GM06990 (cell line): ENCODE data around the gene HIPK1.

ENCODE experiments used
- DNase-seq: peaks from one replicate; pipeline ENCODE4 v3.0.0-alpha.2; 2011; ENCODE audit not compliant: insufficient read length; ENCODE audit errors: extremely low read depth
- H3K27me3 ChIP-seq: replicated peaks from 2 replicates; pipeline ENCODE4 v1.6.0; 2011; ENCODE audit warnings: low read length; ENCODE audit not compliant: control insufficient read depth, insufficient read depth
- H3K36me3 ChIP-seq: 2 replicates; pipeline ENCODE4 v1.5.1; 2011; ENCODE audit warnings: low read length; ENCODE audit not compliant: control insufficient read depth, insufficient read depth
- H3K4me3 ChIP-seq: replicated peaks from 2 replicates; pipeline ENCODE4 v1.5.1; 2011; ENCODE audit warnings: low read depth, mild to moderate bottlenecking, control low read depth, low read length
- TF ChIP-seq, protein P1 (sequence below): IDR thresholded peaks from 2 replicates; pipeline ENCODE4 v1.5.1; 2011; ENCODE audit warnings: low read length, control low read depth, mild to moderate bottlenecking, inconsistent platforms; ENCODE audit not compliant: insufficient read depth, poor library complexity, severe bottlenecking

The HIPK1 gene

DNA sequence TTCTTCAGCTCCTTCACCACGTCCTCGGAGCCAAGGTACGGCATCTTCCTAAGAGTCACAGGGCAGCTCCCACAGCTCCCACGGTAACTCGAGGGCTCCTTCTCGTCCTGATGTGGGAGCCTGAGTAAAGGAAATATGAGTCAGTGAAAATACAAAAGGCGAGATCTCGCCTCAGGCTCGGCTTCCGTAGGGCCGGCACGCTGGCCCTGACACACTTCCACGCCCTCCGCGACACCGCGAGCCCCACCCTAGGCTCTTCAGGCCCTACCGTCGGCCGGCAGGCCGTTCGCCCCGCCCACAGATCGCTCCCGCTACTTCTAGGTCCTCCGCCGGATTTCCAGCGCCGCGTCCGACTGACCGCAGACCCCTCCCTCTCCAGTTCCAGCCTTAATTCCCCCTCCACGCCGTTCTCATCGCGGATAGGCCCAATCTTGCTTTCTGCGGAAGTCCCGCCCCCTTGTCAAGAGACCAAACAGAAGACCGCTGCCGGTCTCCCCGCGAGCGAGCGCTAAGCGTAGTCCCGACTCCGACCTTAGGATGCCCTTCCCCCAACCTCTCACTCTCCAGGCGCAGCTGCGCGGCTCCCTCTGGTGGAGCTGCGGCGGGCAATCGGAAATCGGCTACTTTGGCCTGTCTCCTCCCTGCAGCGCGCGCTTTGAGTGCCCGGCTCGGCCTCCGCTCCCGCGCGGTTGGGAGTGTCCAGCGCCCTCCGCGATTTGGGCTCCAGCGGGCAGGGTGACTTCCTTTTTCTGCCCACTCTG is 24.3 kb upstream of the HIPK1 start, which contains the start of the genes AP4B1 and DCLRE1B:
Gene AP4B1, minus strand, starts transcription at position 126 of the 761 bp plus-strand sequence. Its CDS starts 82 bp downstream, at position 44.
Gene DCLRE1B, plus strand, starts transcription at position 653 of the 761 bp plus-strand sequence. CDS start 261 bp downstream, outside the sequence.
- peaks cover 12% of the 10 kb centered on the region for H3K36me3 ChIP-seq
- TF ChIP-seq, protein P1, sequence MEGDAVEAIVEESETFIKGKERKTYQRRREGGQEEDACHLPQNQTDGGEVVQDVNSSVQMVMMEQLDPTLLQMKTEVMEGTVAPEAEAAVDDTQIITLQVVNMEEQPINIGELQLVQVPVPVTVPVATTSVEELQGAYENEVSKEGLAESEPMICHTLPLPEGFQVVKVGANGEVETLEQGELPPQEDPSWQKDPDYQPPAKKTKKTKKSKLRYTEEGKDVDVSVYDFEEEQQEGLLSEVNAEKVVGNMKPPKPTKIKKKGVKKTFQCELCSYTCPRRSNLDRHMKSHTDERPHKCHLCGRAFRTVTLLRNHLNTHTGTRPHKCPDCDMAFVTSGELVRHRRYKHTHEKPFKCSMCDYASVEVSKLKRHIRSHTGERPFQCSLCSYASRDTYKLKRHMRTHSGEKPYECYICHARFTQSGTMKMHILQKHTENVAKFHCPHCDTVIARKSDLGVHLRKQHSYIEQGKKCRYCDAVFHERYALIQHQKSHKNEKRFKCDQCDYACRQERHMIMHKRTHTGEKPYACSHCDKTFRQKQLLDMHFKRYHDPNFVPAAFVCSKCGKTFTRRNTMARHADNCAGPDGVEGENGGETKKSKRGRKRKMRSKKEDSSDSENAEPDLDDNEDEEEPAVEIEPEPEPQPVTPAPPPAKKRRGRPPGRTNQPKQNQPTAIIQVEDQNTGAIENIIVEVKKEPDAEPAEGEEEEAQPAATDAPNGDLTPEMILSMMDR: peak; percentile 81

DNA sequence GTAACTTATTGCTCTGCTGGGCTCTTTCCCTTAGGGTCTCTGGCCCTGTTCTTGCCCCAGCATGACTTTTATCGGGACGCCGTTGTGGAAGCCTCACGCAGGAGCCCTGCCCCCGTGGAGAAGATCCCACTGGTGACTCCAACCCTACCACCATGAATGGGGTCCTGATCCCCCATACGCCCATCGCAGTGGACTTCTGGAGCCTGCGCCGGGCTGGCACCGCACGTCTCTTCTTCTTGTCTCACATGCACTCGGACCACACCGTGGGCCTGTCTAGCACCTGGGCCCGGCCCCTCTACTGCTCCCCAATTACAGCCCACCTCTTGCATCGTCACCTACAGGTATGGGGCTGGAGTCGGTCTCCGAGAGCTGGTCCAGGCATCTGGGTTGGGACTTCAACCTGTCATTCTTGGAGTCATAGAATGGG is 23.7 kb upstream of the HIPK1 start:
- Histone ChIP-seq H3K4me3 (peak overlapping the region; percentile 84), H3K36me3 (peaks cover 8% of the 10 kb centered on the region), H3K27me3 (no peaks in the 10 kb centered on the region)
- no peak for DNase-seq
- TF ChIP-seq, protein P1: no peak

More for the DNA sequence above, 24.3 kb upstream of the HIPK1 start, which contains the start of the genes AP4B1 and DCLRE1B:
- DNase-seq: peak; percentile 100
- no peaks in the 10 kb centered on the region for H3K27me3 ChIP-seq
- peak within 1 kb of the TSS; percentile 85 for H3K4me3 ChIP-seq

DNA sequence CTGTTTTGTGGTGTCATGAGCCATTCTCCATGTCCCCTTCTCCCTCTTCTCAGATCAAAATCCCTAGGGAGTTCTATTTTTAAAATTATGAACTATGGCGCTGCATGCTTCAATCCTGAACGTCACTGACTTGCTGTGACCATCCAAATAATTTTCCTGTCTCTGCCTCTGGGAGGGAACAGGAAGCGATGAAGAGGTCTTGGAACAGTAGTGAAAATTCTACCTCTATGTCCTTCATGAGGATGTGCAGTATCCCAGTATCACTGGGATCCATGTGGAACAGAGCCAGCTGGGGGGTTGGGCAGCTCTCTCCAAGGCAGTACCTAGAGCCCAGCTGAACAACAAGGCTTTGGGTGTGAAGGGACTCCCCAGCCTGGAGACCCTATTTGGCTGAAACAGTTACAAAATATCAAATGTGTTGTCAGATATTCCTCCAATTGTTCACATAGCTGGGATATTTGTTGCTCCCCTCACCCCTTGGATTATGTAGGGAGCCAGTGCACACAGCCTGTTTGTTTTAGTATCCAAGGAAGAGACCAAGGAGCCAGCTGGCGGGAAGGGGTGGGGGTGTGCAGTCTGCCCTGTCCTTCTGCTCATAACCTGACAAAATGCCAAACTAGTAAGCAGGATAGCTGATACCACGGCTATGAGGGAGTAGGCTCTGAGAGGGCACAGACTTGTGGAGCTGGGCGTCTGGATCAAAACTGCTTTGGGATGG is 16.4 kb upstream of the HIPK1 start:
- no peak for DNase-seq
- H3K27me3 ChIP-seq: no peaks in the 10 kb centered on the region
- TF ChIP-seq, protein P1: no peak
- H3K36me3 ChIP-seq: peaks cover 14% of the 10 kb centered on the region
- H3K4me3 ChIP-seq: no peak overlapping the region

DNA sequence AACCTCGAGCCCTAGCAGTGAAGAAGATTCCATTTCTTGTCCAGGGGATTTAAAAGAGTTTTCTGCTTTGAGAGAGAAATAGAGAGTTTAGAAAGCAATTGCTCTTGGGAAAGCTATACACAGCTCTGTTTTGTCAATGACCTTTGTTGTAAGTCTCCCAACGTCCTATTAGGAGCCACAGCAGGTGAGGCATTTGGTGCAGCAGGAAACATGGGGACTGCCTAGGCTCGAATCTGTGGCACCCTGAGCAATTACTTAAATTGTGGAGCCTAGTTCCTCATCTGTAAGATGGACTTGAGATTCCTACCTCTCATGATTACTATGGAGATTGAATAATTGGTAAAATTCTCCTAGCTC is 15.8 kb upstream of the HIPK1 start:
- Histone ChIP-seq H3K36me3 (peaks cover 13% of the 10 kb centered on the region), H3K4me3 (no peak overlapping the region), H3K27me3 (no peaks in the 10 kb centered on the region)
- TF ChIP-seq, protein P1: no peak
- DNase-seq: no peak

DNA sequence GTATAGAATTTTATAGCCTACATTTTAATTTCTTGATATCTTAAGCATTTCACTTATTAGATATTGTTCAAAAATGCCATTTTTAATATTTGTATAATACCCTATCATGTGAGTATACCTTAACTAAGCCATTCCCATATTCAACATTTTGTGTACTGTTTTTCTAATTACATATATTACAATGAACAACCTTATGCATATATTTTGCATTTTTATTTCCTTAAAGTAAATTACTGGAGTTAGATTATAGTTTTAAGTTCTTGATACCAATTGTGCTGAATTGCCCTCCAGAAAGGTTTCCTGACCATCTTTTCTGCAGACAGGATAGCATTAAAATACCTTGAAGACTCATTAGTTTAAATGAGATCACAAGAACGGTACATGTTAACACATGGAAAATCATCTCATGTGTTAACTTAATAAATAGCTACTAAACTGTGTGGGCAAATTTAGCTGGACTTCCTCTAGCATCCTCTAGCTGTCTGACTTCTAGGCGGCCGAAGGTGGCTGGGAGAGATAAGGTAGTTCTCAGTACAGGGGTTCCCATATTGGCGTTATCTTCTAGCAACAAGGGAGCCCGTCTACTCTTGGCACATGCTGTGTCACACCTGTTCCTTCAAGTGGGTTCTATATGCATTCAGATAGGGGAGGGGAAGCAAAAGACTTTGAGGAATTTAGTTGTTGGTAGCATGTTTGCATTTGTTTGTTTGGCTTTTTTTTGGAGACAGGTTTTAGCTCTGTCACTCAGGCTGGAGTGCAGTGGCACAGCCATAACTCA is 15.0 kb upstream of the HIPK1 start:
- H3K27me3 ChIP-seq: no peaks in the 10 kb centered on the region
- DNase-seq: no peak
- H3K36me3 ChIP-seq: peaks cover 12% of the 10 kb centered on the region
- TF ChIP-seq, protein P1: no peak
- H3K4me3 ChIP-seq: no peak overlapping the region
